ENCODE measurements around the gene PVALB.

The PVALB gene

DNA sequence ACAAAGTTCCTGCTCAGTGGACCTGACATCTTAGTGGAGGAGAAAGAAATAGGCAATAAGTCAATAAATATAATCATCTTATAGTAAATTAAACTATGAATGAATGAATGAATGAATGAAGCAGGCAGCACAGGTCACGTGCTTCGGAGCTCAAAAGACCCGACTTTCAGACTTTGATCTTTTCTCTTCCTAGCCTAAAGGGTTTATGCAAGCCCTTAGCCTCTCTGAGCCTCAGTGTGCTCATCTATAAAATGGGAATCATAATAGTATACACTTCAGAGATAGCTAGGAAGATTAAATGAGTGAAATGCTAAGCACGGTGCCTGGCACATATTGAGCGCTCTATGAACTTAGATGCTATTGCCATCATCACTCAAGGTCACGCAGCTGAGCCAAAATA, 7.5 kb downstream of the PVALB start:
- DNase-seq: no peak

DNA sequence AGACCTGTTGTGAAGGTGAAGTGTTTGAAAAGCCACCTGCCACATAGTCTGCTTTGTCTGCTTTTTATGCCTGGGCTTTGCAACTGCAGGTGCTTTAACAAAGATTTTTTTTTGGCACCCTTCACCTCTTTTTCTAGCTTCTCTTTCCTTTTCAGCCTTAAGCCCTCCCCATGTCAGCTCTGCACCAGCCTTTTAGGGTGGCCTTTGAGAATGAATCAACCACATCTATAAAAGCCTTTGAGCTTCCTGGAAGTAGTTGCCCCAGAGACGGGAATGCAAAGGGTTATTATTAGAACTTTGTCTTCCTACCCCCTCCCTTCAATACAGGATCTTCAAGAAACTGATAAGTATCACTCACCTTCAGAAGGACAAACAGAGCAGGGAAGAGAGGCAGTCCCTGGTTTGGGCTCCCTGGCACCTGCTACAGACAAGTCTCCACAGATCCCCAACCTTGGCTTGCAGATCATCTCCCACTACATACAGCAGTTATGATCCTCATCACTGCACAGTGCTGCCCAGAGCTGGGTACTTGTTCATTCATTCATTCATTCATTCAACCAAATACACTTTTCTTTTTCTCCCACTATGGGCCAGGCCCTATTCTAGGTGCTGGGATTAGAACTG, 8.0 kb downstream of the PVALB start:
- no peak for DNase-seq

DNA sequence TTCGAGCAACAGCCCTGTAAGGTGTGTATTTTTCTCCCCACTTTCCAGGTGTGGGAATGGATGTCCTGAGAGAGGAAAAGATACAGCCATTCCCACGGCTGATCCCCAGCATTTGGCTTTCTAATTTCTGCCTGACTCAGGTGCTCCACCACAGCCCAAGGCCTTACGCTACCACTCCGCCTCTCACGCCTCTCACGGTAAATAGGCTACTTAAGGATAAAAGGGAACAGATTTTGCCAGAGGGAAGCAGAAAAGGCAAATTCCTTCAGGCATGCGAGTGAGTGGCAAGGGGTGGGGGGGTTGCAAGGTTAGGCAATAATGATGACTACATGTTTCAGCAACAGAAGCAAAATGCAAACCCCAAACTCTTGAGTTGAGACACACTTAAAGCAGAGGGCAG, 9.2 kb downstream of the PVALB start:
- no peak for DNase-seq

DNA sequence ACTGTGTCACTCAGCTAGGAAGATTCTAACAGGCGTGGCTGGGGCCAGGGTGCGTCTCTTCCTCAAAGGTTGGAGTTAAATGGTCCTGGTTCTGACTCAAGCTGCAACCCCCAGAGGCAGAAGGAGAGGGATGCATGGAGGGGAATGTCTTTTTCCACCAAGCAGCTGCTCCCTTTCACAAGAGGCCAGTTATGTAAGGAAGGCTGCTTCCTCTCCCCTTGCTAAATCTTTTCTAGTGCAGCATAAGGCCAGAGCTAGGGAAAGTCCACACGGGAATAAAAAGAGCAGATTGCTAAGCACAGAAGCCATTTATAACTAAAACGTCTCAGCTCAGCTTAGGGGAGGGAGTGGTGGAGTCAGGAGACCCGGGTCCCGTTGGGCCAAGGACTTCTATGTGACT, 10.0 kb downstream of the PVALB start:
- no peak for DNase-seq

DNA sequence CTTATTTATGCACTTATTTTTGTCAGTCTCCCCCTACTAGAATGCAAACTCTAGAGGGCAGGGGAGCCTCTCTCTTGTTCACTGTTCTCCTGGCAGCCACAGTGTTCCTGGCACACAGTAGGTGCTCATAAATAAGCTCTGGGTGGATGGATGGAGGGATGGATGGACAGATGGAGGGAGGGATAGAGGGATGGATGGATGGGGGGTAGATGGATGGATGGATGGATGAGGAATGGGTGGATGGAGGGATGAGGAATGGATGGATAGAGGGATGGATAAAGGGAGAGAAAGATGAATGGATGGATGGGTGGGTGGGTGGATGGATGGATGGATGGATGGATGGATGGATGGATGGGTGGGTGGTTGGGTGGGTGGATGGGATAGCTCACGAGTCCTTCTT, 13.5 kb downstream of the PVALB start:
- DNase-seq: no peak

DNA sequence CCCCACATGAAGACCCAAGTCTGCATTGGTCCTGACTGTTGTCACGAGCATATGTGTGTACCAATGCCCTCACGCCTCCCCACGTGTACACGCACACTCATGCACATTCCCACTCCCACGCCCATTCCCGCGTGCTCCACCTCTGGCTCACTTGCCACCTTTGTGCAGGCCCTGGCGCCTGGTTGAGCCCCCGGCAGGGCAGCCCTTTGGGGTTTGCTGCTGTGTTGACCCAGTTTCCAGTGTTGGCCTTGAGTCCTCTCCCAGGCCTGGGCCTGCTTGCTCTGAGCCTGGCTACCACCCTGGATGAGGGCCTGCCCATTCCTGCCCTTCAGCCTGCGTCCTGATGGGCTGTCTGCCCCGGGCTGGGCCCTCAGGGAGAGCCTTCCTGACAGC, 18.2 kb downstream of the PVALB start:
- DNase-seq: no peak

DNA sequence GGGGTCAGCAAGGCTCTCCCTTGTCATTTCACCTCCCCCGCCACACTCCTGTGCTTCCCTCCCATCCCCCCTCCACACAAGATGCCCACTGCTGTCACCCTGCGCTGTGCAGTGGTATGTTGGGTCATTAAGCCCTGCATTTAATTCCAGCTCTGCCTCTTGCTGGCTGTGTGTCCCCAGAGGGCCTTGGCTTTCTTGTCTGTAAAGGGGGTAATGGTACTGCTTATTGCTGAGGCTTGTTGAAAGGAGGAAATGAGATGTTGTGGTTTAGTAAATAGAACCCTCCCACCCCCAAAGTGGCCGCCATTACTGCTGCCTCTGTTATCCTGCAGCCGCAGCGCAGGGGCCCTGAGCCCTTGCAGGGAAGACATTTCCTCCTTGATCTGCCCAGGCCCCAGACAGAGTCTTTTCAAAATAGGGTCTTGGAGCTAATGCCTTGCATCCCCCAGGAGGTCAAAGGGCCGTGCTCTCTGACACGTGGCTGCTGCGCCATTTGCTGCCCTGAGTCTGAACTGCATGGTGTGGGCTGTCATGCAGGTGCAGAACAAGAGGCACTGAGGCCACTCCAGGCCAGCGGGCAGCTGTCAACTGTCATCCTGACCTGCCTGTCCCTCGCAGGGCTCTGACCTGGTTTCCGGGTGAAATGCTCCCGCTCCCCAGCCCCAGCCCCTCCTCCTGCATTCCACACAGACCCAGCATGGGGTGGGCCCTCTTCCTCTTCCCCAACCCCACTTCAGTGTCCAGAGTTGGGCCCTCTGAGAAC, 18.7 kb downstream of the PVALB start:
- no peak for DNase-seq

DNA sequence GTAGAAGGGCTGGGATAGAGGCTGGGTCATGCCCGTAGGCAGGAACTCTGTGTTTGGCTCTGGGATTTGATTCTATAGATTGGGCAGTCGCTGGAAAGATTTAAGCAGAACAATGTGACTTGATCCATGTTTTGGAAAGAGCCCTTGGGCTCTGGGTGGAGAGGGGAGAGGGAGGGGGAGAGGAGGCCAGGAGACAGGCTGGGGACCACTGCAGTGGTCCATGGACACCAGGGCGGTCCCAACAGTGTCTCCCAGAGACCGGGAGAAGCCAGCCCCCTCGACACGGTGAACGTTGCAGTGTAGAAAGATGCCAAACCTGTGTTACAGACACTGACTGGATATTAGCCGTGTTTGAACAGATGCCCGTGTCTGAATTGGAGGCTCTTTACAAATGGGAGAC, 19.5 kb downstream of the PVALB start:
- no peak for DNase-seq

DNA sequence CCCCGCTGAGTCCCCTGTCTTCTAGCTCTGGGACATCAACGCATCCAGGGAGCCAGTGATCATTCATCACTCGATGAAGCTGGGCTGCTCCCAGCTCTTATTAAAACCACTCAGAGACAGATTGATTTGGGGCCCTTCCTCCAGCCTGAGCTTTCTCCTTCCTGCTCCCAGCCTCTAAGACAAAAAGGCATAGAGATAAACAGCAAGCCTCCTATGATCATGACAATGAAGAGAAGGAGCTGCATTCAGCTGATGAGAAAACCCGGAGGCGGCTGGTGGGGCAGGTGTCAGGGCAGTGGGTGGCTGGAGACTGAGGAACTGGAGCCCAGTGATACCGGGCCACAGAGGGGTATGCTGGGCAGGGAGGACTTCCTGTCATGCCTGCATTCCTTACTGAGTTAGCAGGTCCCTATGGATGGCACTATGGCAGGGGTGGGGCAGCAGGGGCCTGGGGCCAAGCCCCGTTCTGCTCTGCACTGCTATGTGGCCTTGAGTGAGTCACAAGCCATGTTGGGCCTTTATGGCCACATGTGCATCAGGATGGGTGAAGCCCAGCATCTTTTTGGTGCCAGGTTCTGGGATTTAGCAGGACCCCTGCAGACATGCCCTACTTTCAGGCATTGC, 20.2 kb downstream of the PVALB start:
- no peak for DNase-seq

DNA sequence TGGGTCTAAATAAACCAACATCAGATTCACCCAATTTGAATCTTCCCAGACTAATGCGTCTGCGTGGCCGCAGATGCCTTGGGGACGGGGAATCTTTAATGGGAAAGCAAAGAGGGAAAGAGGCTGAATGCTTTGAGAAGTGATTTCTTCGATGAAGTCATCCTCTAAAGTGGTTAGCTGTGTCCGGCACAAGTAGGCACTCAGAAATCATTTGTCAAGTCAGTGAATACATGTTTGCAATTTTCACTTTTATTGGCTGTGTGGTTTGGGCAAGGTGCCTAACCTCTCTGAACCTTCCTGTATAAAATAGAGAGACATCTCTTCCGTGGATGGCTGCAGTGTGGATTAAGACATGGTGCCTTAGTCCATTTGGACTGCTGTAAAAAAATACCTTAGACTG, 21.2 kb downstream of the PVALB start:
- DNase-seq: no peak

DNA sequence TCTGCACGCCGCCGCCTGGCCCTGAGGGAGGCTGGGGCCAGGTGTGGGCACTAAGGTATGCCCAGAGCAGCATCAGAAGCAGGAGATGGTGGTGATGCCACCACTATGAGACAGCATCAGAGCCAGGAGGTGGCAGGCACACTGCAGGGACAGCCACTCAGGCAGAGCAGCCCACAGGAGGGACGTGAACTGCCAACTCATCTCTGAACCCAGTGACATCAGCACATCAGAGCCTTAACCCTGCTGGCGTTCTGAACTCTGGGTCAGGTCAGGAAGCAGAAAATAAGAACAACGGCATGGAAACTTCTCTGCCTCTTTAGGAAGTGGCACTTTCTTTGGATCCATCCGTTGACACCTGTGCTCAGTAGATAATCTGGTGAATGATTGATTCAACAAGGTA, 26.2 kb downstream of the PVALB start:
- no peak for DNase-seq

DNA sequence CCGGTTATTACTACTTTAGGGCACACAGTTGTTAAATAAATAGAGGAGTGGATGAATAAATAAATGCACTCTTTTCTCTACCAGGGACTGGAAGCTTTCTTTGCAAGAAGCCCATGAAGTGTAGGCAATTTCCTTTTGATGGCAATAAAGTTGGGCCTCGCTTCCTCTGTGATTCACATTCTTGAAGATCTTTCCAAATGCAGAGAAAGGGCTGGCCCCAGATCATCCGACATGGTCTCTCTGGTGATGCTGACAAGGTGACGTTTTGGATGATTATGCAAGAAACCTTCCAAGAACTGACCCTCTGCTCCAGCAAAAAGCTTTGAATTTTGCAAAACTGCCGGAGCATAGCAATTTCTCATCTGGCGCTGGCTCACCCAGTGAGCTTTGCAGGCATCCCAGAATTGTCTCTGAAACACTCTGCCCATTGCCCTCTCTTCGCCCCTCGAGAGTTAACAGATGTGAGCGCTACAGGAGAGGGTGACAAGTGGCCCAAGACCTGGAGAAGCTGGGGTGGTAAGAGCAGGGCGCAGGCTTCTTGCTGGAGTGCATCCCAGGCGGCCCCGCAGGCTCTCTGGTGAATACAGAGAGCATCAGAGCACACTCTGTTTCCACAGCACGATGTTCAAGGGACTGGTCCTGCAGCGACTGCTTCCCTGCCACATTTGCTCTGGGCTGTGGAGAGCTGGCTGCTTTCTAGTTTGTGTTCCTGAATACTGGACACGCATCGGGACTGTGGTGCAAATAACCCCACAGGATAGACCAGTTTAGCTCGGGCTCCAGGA, 29.4 kb downstream of the PVALB start:
- DNase-seq: no peak

DNA sequence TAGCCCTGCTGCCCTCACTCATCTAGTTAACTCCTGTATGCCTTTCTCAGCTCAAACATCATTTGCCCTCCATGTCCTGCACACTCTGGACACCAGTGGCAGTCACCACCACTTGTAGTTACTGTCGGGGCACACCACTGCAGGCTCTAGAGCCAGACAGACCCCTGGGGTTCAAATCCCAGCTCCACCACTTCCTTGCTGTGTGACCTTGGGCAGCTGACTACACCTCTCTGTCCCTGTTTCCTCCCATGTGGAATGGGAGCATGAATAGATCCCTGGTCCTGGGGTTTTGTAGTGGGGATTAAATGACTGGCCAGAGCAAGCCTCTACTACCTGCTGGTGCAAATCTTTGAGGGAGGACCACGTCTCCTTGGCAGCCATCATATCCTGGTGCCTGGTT, 33.1 kb downstream of the PVALB start:
- no peak for DNase-seq

DNA sequence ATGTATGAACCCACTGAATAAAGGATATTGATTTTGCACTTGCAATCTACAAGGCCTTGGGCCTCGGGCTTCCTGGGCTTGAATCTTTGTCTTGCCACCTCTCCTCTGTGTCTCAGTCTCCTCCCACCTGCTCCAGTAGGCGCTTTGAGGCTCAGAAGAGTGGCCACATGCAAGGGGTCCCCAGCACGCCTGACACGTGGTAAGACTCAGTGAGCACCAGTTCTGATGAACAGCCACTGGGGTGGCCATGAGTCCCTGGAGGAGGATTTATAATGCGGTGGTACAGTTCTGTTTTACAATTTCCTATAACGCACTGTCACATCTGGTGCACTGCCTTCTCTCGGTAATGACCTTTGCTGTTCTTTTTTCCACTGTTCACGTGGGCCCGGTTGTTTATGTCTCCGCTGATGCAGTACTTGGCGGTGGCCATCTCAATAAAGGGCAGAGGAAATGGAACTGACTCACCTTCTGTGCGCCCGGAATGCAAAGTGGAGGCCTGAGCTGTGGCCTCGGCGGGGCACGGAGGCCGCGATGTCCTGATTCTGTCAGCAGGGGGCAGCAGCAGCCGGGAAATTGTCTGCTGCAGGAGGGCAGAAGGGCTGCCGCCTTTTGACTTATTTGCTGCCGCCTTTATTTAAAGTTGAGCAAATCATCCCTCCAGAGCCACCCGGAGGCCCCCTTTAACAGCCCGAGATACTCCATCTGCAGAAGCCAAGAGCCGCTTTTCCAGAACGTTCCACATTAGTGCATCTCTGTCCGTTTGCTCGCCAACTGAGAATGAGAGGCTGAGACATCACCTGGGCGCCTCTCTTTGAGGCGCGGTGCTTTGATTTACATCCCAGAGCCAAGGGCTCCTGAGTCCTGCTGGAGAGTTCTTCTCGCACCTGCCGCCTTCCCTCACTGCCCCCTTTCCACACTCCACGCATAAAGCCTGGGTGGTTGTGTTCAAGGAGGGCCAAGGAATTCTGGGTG, 34.9 kb downstream of the PVALB start:
- DNase-seq: peak; percentile 72

DNA sequence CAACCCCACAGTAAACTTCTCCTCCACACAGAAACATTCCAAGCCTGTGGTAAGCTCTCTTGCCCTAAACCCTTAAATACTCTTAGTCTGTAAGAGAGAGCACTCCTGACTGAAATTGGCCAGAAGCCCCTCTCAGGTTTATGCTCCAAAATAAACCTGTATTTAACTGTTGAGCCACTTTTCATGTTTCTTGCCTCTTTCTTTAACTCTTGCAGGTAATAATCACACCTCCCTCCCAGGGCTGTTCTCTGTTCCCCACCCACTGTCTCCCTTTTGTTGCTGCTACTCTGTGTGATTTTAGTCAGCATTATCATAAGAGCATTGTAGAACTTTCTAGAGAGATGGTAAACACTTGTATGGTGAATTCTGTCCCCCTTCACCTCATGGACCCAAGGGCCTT, 38.8 kb downstream of the PVALB start:
- DNase-seq: no peak

DNA sequence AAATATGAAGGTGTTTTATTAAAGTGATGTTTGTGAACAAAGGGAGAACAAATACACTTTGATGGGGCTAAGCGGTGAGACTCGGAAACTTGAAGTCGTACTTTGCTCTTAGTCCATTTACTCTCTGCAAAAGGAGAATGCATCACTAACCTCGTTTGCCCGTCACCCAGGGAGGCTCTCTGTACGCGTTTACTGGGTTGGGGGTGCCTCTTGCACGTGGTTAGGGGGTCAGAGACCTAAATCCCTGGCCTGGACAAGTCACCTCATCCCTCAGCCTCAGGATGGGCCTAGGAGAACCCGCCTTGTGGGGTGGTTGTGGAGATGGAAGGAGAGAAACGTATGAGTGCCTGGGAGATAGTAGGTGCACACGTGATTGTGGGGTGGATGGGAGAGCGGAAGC, 40.1 kb downstream of the PVALB start:
- no peak for DNase-seq

DNA sequence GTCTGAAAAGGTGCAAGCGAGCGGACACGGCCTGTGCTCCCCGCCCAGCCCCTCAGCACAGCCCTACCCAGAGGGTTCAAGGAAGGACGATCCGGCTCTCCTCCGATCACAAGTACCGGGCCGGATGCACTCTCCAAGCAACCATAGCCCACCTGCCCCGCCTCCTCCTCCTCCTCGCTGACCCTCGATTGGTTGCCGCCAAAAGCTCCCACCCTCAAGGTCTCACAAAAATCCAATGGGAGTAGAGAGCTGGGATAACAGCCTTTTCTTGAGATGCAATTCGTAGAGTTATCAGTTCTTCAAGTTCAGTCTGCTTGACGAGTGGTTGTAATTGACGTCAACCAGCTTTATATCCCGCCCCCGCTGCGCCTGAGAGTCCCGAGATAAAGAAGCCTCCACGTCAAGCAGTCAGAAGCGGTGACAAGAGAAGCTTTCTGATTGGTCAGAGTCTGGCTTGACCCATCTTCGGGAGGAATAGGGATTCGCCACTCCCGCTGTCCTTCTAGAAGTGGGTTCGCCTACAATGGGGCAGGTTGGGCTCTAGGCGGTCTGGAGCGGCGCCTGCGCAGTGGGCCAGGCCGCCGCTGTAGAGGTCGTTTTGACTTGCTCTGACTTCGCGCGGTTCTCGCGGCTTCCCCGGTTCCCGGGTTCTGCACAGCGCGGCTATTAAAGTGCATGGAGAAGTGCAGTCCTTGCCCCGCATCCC, 40.7 kb downstream of the PVALB start, which contains the start of gene IFT27:
TSS of gene IFT27 (minus strand) at position 156 of the 706 bp plus-strand sequence. CDS start 412 bp downstream, outside the sequence.
- peak; percentile 95 for DNase-seq

DNA sequence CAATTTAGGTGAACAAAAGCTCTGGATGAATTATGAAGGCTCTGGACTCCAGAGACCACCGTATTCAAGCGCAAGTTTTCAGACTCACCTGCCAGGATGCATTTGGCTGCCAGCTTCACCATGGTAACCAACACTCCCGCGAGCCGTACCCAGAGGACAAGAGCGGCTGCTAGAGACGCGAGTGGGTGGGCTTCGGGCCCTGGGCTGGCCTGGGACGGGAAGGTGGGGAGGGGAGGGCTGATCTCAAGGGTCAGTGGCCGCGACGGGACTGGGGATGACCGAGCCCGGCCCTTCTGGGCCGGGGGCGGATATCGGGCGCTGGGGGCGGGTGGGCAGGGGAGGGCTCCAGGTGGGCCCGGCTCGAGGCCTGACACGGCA, 41.3 kb downstream of the PVALB start:
- peak; percentile 29 for DNase-seq

DNA sequence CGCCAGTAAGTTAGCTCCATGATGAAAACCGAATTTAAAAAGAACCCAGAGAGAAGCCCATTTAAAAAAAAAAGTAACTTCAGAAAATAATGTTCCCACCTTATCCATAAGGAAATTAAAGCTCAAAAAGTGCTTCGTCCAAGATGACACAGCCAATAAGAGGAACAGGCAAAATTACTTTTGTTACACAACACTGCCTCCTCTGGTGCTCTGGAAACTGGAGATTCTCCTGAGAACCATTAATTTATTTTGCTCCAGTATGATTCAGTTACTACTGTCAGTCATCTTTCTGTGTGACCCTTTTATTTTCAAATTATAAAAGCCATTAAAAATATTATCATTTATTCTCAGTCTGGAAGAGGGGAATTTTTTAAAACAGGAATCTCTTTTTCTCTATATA, 42.9 kb downstream of the PVALB start:
- no peak for DNase-seq

DNA sequence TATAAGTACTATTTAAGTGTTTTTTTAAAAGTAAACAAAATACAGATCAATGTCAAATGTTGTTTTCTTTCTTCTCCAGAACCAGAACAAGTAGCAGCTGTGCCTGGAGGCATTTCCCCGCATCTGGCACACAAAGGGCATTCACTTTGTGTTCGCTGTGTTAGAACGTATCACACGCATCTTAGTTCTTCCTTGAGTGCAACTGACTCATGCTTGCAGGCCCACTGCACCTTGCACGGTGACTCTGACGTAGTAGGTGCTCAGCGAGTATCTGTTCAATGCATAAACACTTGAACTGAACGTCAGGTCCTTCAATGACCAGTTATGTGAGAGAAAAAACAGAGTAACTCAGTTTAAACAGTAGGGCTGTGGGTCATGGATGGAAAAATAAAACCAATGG, 44.4 kb downstream of the PVALB start:
- DNase-seq: no peak

DNA sequence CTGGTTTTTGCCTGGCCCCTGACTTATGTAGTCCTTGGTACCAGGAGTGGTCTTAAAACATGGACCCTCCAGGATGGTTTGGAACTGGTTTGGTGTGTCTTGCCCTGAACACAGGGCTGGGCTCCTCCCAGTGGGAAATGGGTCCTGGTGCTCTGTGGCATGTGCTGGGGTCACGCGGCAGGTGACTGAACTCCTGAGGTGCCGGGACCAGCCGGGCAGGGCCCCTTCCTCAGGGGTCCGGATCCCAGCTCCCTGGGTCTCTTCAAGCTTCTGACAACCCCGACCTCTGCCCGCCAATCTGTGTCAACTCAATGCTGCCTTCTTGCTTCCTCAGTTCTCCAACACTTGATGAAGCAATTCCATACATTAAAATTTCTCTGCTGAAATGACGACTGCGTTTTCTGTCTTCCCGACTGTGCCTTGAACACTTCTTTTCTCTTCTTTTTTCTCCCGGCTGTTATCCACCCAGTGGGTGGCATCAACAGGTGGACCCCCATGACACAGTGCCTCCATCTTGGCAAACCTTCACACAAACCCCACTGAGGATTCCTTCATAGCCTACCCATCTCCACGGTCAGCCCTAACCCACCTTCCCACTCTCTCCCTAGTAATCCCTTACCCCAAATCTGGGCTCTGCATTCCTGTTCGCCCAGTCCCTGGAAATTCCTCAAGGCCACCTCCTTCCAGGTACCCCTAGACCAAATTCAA, 45.3 kb downstream of the PVALB start:
- DNase-seq: no peak
